GM19452 (cell line): ENCODE measurements around the gene DENND2C.
"Not testable (repeated sequence)": the region's sequence is repeated elsewhere in the genome, so short reads cannot be mapped to it uniquely, and the experiment has no call there.

Source experiments
- ATAC-seq: cut with Tn5 transposase; IDR thresholded peaks from one replicate; pipeline ENCODE4 v1.9.1; 2021; ENCODE audit not compliant: unreplicated experiment

Gene DENND2C

DNA sequence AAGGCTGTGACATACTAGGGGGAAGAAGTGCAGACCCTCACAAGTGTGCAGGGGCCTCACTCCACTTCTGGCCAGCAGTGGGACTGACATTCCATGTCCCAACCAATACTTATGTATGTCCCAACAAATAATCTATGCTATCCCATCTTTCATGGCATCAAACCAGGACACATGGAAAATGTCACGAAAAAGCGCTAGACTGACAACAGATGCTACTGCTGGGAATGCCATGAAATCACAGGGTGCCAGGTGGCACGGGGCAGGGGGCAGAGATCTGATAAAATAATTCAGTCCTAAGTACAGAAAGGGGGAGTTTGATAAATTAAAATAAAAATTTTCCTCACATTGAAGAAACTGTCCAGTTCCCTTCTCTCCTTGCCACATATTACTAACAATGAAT lies 60.8 kb downstream of the DENND2C start:
- no peak for ATAC-seq

DNA sequence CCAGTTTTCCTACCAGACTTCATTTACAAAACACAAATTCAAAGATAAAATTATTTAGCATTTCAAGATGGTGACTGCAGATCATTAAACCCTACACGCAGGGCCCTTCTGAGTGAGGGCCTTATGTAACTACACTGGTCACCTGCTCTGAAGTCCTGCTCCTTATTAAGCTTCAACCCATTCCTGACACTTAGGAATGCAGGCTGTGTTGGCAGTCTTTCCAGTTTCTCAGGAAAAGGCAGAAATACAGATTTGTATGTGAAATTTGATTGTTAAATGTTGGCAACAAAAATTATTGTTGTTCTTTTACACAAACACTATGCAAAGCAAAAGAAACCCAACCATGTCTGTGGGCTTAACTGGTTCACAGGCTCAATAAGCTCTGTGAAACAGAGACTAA lies 62.6 kb downstream of the DENND2C start:
- ATAC-seq: no peak

- no peak for ATAC-seq
These were observed 71.9 kb downstream of the DENND2C start for GRCh38 chr1:114597949-114598348.

GRCh38 chr1:114595602-114596001 lies 74.2 kb downstream of the DENND2C start:
- ATAC-seq: no peak

- no peak for ATAC-seq
These were observed 75.8 kb downstream of the DENND2C start for GRCh38 chr1:114594046-114594445.

DNA sequence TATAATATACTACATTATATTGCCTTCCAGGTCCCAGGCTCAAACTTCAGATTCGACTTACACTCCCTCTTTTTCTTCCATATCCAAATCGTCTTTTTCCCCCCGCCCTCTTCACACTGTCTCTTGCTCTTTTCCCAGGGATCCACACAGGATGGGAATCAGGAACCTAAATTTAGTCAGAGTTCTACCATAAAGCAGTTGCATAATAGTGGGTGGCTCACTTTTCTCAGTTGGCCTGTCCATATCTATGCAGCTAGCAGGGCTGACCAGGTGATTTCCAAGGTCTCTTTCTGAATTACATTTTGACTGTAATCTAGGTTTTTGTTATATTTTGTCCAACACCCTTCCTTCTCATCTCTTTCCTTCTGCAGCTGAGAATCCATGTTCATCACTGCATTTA lies 80.7 kb downstream of the DENND2C start:
- ATAC-seq: no peak

GRCh38 chr1:114588196-114588689 lies 81.6 kb downstream of the DENND2C start:
- no peak for ATAC-seq

DNA sequence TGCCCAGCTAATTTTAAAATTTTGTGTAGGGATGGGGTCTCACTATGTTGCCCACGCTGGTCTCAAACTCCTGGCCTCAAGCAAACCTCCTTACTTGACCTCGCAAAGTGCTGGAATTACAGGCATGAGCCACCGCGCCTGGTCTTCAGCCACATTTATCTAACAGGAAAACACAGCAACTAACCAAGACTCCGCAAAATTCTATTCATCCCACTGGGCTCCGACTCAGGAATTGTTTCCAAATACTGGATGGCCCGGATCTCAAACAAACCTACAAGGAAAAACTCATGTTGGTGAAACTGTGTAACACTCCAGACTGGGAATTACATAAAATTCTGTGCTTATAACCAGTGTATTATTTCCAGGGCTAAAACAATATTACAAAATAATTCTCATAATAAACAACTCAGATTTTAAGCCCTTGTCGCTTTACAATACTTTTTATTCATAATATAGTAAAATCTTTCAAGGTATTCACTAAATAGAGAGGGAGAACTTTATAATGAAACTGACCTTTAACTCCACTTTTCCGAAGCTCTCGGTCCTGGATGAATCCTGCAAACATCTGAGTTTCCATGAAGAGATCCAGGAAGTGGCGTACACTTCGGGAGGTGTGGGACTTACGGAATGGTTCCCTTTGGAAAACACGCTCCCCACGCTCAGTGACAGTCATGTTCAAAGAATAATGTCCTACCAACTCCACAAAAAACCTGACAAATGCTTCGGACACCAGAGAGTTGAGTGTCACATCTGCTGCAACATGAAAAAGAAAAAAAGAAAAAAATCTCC lies 82.5 kb downstream of the DENND2C start:
- no peak for ATAC-seq

DNA sequence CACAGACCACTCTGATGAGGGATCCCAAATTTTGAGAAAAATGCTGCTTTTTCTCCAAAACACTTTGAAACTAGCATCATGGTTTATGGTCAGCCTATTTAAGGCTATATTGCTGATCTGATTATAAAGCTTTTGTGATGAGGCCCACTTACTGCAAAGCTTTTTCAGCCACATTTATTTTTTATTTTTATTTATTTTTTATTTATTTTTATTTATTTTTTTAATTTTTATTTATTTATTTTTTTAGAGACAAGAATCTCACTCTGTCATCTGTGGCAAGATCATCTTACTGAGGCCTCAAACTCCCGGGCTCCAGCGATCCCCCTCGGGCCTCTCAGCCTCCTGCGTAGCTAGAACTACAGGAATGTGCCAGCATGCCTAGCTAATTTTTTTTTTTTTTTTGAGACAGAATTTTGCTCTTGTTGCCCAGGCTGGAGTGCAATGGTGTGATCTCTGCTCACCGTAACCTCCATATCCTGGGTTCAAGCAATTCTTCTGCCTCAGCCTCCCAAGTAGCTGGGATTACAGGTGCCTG lies 83.3 kb downstream of the DENND2C start:
- ATAC-seq: no peak

DNA sequence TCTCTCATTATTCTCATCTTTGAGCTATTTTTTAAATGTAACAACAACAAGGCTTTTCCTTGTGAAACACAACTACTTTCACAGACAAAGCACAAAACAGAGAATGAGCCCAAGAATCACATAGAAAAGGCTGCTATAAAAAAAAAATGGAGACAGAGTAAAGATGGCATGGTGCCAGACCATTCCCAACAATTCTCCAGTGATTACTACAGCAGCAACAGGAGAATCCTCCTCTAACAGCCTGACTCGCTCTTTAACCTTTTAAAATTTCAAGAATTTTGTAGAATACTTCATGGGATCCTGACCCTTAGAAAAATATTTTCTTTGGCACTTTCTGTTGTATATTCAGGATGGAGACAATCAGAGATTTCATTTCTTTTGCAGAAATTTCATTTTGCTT lies 84.6 kb downstream of the DENND2C start:
- no peak for ATAC-seq

DNA sequence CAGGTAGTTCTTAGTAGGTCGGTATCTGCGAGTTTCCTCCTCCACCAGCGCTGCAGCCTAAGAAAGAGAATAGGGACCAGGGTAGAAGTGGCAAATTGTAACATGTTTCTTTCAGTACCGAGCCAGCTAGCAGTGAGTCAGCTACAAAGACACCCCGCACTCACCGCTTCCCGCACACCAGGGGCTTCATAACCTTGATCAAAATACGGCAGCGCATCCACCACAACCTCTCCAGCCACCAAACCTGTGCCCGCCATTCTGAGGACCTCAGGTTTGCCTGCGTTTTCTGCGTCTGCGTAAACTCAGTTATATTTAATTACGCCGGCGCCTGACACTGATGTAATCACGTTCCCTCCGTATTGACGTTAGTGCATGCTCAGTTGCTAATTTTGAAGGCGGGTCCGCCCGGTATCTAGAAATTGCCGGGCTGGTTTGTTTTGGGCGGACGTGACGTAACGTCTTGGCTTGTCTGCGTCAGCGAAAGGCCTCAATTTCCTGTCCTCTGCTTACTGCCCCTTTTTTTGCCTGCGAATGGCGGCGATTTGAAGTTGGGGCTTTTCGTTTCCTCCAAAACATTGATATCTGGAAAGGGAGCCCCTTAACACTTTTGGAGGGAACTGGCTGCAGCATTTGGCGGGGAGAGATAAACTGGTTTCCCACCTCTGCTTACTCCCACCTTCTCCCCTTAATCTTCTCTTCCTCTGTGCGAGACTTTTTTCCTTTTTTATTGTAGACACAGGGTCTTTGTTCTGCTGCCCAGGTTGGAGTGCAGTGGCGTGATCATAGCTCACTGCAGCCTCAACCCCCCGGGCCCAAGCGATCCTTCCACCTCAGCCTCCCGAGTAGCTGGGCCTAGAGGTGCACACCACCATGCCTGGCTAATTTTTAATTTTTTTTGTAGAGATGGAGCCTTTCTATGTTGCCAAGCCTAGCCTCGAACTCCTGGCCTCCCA lies 88.2 kb downstream of the DENND2C start, which contains the start of gene BCAS2:
Gene BCAS2, minus strand, starts transcription at position 281 of the 953 bp plus-strand sequence. Its CDS starts 24 bp downstream, at position 257.
- peak; percentile 98 for ATAC-seq

DNA sequence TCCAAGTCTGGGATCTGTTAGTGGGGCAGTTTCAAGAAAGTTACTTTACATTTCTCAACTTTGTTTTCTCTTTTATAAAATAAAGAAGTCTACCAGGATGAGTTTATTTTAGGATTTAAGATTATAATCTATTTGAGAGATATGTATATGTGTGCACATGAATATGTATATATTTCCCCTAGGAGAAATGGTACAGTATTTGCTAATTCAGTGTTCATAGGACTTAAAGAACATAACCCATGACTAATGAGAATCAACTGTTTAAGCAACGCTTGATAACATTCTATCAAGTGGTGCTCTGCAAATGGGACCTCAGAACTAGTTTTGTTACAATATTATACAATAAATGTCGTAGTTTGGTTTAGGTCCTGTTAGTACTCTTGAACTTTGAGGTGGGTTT lies 95.5 kb downstream of the DENND2C start:
- no peak for ATAC-seq

- no peak for ATAC-seq
These were observed 105.7 kb downstream of the DENND2C start for GRCh38 chr1:114564141-114564540.

DNA sequence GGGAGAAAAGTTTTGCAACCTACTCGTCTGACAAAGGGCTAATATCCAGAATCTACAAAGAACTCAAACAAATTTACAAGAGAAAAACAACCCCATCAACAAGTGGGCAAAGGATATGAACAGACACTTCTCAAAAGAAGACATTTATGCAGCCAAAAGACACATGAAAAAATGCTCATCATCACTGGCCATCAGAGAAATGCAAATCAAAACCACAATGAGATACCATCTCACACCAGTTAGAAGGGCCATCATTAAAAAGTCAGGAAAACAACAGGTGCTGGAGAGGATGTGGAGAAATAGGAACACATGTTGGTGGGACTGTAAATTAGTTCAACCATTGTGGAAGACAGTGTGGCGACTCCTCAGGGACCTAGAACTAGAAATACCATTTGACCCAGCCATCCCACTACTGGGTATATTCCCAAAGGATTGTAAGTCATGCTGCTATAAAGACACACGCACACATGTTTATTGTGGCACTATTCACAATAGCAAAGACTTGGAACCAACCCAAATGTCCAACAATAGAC lies 106.8 kb downstream of the DENND2C start:
- ATAC-seq: not testable (repeated sequence)

- no peak for ATAC-seq
These were observed 108.5 kb downstream of the DENND2C start for GRCh38 chr1:114561333-114561732.

DNA sequence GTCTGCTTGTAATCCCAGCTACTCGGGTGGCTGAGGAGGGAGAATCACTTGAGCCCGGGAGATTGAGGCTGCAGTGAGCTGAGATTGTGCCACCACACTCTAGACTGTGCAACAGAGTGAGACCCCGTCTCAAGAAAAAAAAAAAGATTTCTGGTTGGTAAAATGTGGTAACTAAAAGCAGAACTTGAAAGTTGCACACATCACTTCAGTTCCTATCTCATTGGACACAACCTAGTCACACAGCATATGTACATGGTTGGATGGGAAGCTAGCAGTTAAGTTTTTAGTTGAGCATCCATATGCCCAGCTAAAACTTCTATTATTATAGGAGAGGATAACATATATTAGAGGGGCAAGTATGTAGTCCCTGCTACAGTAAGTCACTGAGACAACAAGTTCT lies 110.5 kb downstream of the DENND2C start:
- peak; percentile 57 for ATAC-seq

- ATAC-seq: no peak
These were observed 111.3 kb downstream of the DENND2C start for GRCh38 chr1:114558544-114558943.

- ATAC-seq: no peak
These were observed 115.3 kb downstream of the DENND2C start for GRCh38 chr1:114554577-114554976.

DNA sequence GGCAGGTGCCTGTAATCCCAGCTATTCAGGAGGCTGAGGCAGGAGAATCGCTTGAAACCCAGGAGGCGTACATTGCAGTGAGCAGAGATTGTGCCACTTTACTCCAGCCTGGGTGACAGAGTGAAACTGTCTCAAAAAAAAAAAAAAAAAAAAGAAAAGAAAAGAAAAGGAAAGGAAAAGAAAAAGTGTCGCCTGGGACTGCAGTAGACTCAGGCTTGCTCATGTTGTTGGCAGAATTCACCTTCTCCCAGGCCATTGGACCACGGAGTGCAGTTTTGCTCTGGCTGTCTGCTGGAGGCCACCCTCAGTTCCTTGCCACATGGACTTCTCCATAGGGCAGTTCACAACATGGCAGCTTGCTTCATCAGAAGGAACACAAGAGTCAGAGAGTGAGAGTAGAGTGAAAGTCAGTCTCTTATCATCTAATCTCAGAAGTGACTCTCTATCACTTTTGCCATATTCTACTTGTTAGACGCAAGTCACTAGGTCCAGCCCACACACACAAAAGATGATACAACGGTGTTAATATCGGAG lies 117.7 kb downstream of the DENND2C start:
- ATAC-seq: no peak

DNA sequence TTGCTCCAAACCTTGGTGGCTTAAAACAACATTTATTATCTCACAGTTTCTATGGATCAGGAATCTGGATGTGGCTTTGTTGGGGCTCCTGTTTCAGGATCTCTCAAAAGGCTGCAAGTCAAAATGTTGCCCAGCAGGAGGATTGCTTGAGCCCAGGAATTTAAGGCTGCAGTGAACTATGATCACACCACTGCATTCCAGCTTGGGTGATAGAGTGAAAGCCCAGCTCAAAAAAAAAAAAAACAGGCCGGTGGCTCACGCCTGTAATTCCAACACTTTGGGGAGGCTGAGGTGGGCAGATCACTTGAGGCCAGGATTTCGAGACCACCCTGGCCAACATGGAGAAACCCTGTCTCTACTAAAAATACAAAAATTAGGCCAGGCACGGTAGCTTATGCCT lies 118.4 kb downstream of the DENND2C start:
- no peak for ATAC-seq

DNA sequence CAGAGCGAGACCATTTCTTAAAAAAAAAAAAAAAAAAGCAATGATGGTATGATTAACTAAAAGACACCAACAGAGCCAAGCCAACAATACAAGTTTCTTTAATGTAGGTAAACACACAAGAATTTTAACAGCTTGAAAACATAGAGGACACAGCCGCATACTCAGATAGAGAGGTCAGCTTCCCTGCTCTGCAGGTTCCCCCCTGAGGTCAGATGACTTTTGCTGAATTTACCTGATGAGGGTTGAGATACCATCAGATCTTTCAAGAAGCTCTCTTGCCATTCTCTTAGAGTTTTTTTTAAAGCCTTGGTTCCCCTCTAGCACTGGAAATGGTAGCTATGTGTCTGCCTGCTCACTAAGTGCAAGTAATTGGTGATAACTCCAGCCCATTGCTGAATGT lies 119.5 kb downstream of the DENND2C start:
- no peak for ATAC-seq
